B cell (primary cell): ENCODE data around the gene TMEM254. TPM values are rescaled to one million over a fixed set of nuclear protein-coding genes. Genes with fewer than 3 reads are reported as not detected.
"Not testable (repeated sequence)": the region's sequence is repeated elsewhere in the genome, so short reads cannot be mapped to it uniquely, and the experiment has no call there.

Experiments used
- ATAC-seq: fragments of 200-7000 bp; cut with Tn5 transposase; one replicate; pipeline ENCODE4 v1.10.0; 2021; ENCODE audit warnings: low read depth, mild to moderate bottlenecking, moderate number of reproducible peaks, moderate library complexity
- CTCF ChIA-PET: fragments of 350-600 bp; sonication (Branson Sonifier 250); formaldehyde crosslinking; loops from one replicate; lab custom pipeline; 2021; ENCODE audit warnings: antibody characterized with exemption, inconsistent platforms; lab: Charles Lee
- POLR2A ChIA-PET: fragments of 350-600 bp; sonication (Branson Sonifier 250); formaldehyde crosslinking; loops from one replicate; lab custom pipeline; 2021; ENCODE audit warnings: antibody characterized with exemption; lab: Charles Lee
- DNase-seq: peaks from one replicate; pipeline ENCODE4 v3.0.0; 2013
- H2AFZ ChIP-seq: 2 replicates; pipeline ENCODE4 v1.6.1; 2012; ENCODE audit warnings: mild to moderate bottlenecking, low read depth, low read length; ENCODE audit not compliant: insufficient read depth, poor library complexity, severe bottlenecking
- H3K27ac ChIP-seq, 2 donors: 1 replicate in 1 of 2; 2 replicates in 1 of 2; pipeline ENCODE4 v1.5.1; 2012 to 2013; ENCODE audit warnings: low read length in 2 of 2, mild to moderate bottlenecking in 2 of 2, moderate library complexity in 1 of 2
- H3K27me3 ChIP-seq, 4 experiments: fragments of 200-600 bp in 1 of 4; sonication (generic) in 1 of 4; replicated peaks in 1 of 4; 1 replicate in 2 of 4; 2 replicates in 2 of 4; pipeline versions ENCODE4 v1.6.1 to v1.7.0; 2013 to 2016; ENCODE audit warnings: low read length in 3 of 4, mild to moderate bottlenecking in 2 of 4, mixed read lengths in 1 of 4, moderate library complexity in 1 of 4; ENCODE audit not compliant: insufficient read depth in 4 of 4, control insufficient read depth in 3 of 4; ENCODE audit errors: control extremely low read depth in 1 of 4
- H3K36me3 ChIP-seq, 2 experiments: replicated peaks in 1 of 2; 1 replicate in 1 of 2; 2 replicates in 1 of 2; pipeline versions ENCODE4 v1.6.1 to v1.7.1; 2013; ENCODE audit warnings: low read length in 1 of 2; ENCODE audit not compliant: insufficient read depth in 2 of 2, control insufficient read depth in 1 of 2; ENCODE audit errors: control extremely low read depth in 1 of 2, extremely low read depth in 1 of 2
- H3K4me1 ChIP-seq, 2 donors: fragments of 200-600 bp in 1 of 2; sonication (generic) in 1 of 2; 1 replicate in 1 of 2; 2 replicates in 1 of 2; pipeline versions ENCODE4 v1.5.1 to v1.6.1; 2013 to 2017; ENCODE audit warnings: low read length in 2 of 2; ENCODE audit not compliant: control insufficient read depth in 2 of 2, insufficient read depth in 2 of 2
- H3K4me2 ChIP-seq: replicated peaks from 2 replicates; pipeline ENCODE3; 2012; ENCODE audit warnings: mild to moderate bottlenecking, low read depth, low read length; ENCODE audit not compliant: poor library complexity, severe bottlenecking
- H3K4me3 ChIP-seq, 5 experiments: fragments of 200-600 bp in 1 of 5; sonication (generic) in 1 of 5; 1 replicate in 3 of 5; 2 replicates in 2 of 5; pipeline versions ENCODE4 v1.5.1 to v1.7.0; 2011 to 2016; ENCODE audit warnings: low read length in 4 of 5, mild to moderate bottlenecking in 4 of 5, low read depth in 2 of 5, control low read depth in 1 of 5, moderate library complexity in 1 of 5; ENCODE audit not compliant: insufficient read depth in 1 of 5; ENCODE audit errors: control extremely low read depth in 1 of 5, extremely low read depth in 1 of 5
- H3K79me2 ChIP-seq: fragments of 200-600 bp; sonication (generic); one replicate; pipeline ENCODE4 v1.6.0; 2016; ENCODE audit warnings: low read length; ENCODE audit not compliant: control insufficient read depth, insufficient read depth
- H3K9ac ChIP-seq: fragments of 200-600 bp; sonication (generic); 2 replicates; pipeline ENCODE4 v1.6.1; 2017; ENCODE audit warnings: mild to moderate bottlenecking, low read length, moderate library complexity
- H3K9me3 ChIP-seq, 3 donors: one replicate each; pipeline versions ENCODE4 v1.6.1 to v1.7.1; 2013; ENCODE audit warnings: low read length in 2 of 3; ENCODE audit not compliant: control insufficient read depth in 2 of 3, insufficient read depth in 1 of 3; ENCODE audit errors: control extremely low read depth in 1 of 3
- H4K20me1 ChIP-seq: 2 replicates; pipeline ENCODE4 v1.6.0; 2012; ENCODE audit warnings: mild to moderate bottlenecking, low read length; ENCODE audit not compliant: insufficient read depth, control insufficient read depth, poor library complexity, severe bottlenecking
- H3K27ac Mint-ChIP-seq: one replicate; pipeline ENCODE4 v1.8.0; 2021; ENCODE audit warnings: mixed read lengths
- H3K27me3 Mint-ChIP-seq: one replicate; pipeline ENCODE4 v1.8.0; 2021; ENCODE audit warnings: mixed read lengths
- H3K4me1 Mint-ChIP-seq: one replicate; pipeline ENCODE4 v1.8.0; 2021; ENCODE audit warnings: mixed read lengths
- H3K4me3 Mint-ChIP-seq: one replicate; pipeline ENCODE4 v1.8.0; 2021; ENCODE audit warnings: mixed read lengths
- H3K9me3 Mint-ChIP-seq: one replicate; pipeline ENCODE4 v1.8.0; 2022; ENCODE audit warnings: mixed read lengths; ENCODE audit not compliant: insufficient read depth
- EZH2 ChIP-seq: IDR thresholded peaks from 2 replicates; pipeline ENCODE4 v1.6.1; 2012; ENCODE audit warnings: borderline replicate concordance, low read depth, mild to moderate bottlenecking, moderate library complexity, low read length; ENCODE audit not compliant: insufficient read depth, poor library complexity, severe bottlenecking
- WGBS: methylation state at CpG from one replicate; pipeline ENCODE4 v1.1.5; 2013; ENCODE audit warnings: missing lambda C conversion rate; ENCODE audit not compliant: insufficient coverage; 5-methylcytosine and 5-hydroxymethylcytosine counted together
- intact Hi-C: fragments of 100-400 bp; cut with micrococcal nuclease; formaldehyde crosslinking; loops from one replicate; pipeline ENCODE4 v1.10.0; 2022
- polyA plus RNA-seq: library from polyadenylated mRNA; depleted of rRNA; stranded (reverse); fragments of >200 nt; gene quantifications from 2 replicates; pipeline ENCODE4 v1.2.3, GENCODE V29; 2012
- total RNA-seq, 2 donors: library from RNA; stranded (reverse); fragments of 120-200 nt in 1 of 2; gene quantifications; 1 replicate in 1 of 2; 2 replicates in 1 of 2; pipeline versions ENCODE4 v1.2.3 to v1.2.4, GENCODE V29; 2013 to 2022
- TF ChIP-seq, protein P1 (sequence below): fragments of 200-600 bp; IDR thresholded peaks from one replicate; pipeline ENCODE4 v1.8.0; 2022; ENCODE audit warnings: antibody characterized with exemption, mild to moderate bottlenecking

The TMEM254 gene
- total and polyA plus RNA-seq, 2 donors (not counting 1 experiment from before 2014, with no cell fraction given) = 9.8 to 13.1 TPM

- H2AFZ ChIP-seq, H3K9ac ChIP-seq, H3K9me3 Mint-ChIP-seq, H3K4me1 Mint-ChIP-seq, DNase-seq, H3K36me3 ChIP-seq, H3K27ac Mint-ChIP-seq, H3K4me3 ChIP-seq, H3K4me3 Mint-ChIP-seq, H3K9me3 ChIP-seq, ATAC-seq, H3K27ac ChIP-seq, H3K4me1 ChIP-seq, POLR2A ChIA-PET, H3K4me2 ChIP-seq, CTCF ChIA-PET, H3K79me2 ChIP-seq, intact Hi-C loops, H4K20me1 ChIP-seq, H3K27me3 ChIP-seq: not testable (repeated sequence)
- WGBS = 90% methylated on average over 6 of the region's 8 CpGs
- H3K27me3 Mint-ChIP-seq = peaks cover 15% of the 10 kb centered on the region
Observed at GRCh38 chr10:80099295-80099694, 20.8 kb downstream of the TMEM254 start.

DNA sequence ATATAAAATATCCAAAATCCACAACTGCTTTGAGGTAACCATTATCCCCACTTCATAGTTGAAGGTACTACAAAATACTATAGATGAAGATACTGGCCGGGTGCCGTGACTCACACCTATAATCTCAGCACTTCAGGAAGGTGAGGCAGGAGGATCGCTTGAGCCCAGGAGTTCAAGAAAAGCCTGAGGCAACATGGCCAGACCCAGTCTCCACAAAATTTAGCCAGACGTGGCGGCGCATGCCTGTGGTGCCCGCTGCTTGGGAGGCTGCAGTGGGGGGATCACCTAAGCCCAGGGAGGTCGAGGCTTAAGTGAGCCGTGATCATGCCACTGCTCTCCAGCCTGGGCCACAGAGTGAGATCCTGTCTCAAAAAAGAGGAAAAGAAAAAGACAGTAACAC lies 21.7 kb downstream of the TMEM254 start:
- Mint-ChIP-seq H3K27ac (no peak overlapping the region), H3K9me3 (no peaks in the 10 kb centered on the region), H3K4me3 (no peak overlapping the region), H3K27me3 (peaks cover 15% of the 10 kb centered on the region), H3K4me1 (no peaks in the 10 kb centered on the region)
- no peaks in the 10 kb centered on the region for H3K4me1 ChIP-seq
- intact Hi-C loops = no loop called here
- no peaks in the 10 kb centered on the region for H3K79me2 ChIP-seq
- H3K4me3 ChIP-seq = no peak overlapping the region
- POLR2A ChIA-PET = no interaction called here
- no peaks in the 10 kb centered on the region for H4K20me1 ChIP-seq
- no peaks in the 10 kb centered on the region for H3K9me3 ChIP-seq
- no peak for ATAC-seq
- H3K4me2 ChIP-seq = no peak overlapping the region
- H3K27me3 ChIP-seq = peaks cover 0 to 3% (median 0%) of the 10 kb centered on the region in 4 experiments
- H3K36me3 ChIP-seq = no peaks in the 10 kb centered on the region
- H2AFZ ChIP-seq = no peak overlapping the region
- no peak for DNase-seq
- CTCF ChIA-PET = no interaction called here
- H3K9ac ChIP-seq = no peak overlapping the region
- TF ChIP-seq, protein P1, sequence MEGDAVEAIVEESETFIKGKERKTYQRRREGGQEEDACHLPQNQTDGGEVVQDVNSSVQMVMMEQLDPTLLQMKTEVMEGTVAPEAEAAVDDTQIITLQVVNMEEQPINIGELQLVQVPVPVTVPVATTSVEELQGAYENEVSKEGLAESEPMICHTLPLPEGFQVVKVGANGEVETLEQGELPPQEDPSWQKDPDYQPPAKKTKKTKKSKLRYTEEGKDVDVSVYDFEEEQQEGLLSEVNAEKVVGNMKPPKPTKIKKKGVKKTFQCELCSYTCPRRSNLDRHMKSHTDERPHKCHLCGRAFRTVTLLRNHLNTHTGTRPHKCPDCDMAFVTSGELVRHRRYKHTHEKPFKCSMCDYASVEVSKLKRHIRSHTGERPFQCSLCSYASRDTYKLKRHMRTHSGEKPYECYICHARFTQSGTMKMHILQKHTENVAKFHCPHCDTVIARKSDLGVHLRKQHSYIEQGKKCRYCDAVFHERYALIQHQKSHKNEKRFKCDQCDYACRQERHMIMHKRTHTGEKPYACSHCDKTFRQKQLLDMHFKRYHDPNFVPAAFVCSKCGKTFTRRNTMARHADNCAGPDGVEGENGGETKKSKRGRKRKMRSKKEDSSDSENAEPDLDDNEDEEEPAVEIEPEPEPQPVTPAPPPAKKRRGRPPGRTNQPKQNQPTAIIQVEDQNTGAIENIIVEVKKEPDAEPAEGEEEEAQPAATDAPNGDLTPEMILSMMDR = no peak
- no peak for TF ChIP-seq EZH2
- H3K27ac ChIP-seq = no peak overlapping the region
- WGBS = 98% methylated on average over 4 of the region's 9 CpGs
